Activated CD8-positive, alpha-beta memory T cell treated with anti-CD3 and anti-CD28 coated beads, Interleukin-2, amount 50 U/mL, for 4 hours (primary cell): ENCODE results near the gene TMTC1.
"Not testable (repeated sequence)": the region's sequence is repeated elsewhere in the genome, so short reads cannot be mapped to it uniquely, and the experiment has no call there.

Source experiments
- DNase-seq: peaks from one replicate; pipeline ENCODE4 v3.0.0-alpha.2; 2020

The TMTC1 gene

DNA sequence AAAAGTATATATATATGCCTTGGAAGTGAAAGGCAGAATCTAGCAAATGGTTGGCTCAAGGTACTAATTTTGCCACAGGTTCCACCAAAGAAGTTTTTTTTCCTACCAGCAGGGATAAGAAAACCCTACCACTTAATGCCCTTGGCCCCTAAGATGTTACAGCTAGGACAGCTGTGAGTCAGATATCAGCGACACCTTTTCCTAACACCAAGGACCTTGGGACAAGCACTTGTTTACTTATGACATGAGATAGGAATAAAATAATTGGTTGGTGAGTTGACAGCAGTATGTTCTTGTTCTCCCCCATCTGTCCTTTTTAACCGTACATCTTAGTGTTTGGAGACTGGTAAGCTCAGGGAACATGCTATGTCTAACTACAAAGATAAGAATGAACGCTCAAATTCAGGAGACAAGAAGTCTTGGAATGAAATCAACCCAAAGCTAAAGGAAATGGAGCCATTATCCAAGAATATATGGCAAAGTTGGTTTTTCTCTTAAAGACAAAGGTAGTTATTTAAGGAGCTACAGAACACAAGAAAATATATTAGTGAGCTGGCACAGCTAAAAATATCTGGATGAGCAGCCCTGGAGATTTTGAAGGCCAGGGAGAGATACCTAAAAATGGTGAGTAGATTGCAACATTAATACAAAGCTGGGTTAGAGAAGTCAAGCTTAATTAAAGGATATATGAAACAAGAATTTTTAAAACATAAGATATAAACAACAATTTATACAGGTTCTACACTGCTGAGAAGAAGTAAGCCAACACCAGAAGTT, 126.8 kb downstream of the TMTC1 start:
- DNase-seq: no peak

- DNase-seq: no peak
Observed at GRCh38 chr12:29655861-29656260, 127.9 kb downstream of the TMTC1 start.

- DNase-seq: no peak
Observed at GRCh38 chr12:29653286-29653685, 130.5 kb downstream of the TMTC1 start.

DNA sequence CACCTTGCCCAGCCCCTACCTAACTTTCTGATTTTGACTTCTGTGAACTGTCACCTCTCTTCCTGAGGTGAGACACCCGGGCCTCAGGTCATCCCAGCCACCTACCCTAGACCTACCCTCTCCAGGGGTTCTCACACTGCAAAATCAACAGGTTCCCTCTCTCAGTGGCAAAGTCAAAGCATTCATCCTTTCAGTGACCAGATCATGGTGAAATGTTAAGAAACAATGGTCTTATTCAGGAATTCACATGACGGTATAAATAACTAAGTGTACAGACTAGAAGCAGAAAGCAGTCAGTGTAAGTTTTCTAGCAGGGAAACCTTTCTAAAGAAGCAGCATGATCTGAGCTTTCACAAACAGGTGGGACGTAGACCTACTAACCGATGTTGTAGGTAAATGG, 133.4 kb downstream of the TMTC1 start:
- no peak for DNase-seq

GRCh38 chr12:29649722-29650121, 134.0 kb downstream of the TMTC1 start:
- DNase-seq: no peak

DNA sequence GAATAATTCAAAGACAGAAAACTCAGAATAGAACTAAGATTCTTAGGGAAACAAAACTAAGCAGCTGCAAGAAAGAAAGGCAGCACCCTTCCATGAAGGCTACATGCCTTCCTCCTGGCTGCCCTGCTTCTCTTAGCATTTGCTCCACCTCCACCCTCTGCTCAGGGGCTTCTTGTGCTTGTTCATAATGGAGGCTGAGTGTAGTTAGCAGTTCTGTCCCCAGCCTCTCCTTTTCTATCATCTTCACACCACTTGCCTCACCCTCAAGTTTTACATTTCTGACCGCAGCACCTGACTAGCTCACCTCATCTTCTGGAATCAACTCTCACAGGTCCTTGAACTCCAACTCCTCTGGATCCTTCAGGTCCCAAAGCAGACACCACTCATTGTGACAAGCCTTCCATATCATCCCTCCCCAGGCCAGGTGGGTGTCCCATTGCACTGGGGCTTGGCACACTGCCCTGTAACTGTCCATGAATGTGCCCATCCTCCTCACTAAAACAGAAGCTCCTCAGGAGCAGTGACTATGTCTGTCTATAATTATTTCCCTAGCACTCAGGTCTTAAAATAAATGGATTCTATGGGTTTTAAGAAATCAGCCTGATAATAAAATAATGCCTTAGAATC, 139.1 kb downstream of the TMTC1 start:
- no peak for DNase-seq

DNA sequence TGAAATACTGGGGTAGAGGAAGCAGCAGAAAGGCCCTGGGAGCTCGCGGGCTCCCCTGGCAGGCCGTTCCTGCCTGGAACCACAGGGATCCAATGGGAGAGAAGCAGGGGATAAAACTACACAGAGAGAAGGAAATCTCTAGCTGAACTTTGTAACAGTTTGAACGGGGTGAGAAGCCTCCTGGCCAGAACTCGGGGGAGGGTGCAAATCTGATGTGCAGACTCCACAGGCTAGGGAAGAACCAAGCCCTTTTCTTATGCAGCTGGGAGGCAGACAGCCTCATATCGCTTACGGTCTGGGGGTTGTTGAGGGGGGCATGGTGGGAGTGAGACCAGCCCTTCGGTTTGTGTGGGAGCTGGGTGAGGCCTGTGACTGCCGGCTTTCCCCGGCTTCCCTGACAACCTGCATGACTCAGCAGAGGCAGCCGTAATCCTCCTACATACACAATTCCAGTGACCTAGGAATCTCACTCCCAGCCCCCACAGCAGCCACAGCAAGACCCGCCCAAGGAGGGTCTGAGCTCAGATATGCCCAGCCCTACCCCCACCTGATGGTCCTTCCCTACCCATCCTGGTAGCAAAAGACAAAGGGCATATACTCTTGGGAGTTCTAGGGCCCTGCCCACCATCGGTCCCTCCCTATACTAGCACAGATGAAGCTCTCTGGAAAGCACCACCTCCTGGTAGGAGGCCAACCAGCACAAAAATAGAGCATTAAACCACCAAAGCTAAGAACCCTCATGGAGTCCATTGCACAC, 143.0 kb downstream of the TMTC1 start:
- DNase-seq: no peak

DNA sequence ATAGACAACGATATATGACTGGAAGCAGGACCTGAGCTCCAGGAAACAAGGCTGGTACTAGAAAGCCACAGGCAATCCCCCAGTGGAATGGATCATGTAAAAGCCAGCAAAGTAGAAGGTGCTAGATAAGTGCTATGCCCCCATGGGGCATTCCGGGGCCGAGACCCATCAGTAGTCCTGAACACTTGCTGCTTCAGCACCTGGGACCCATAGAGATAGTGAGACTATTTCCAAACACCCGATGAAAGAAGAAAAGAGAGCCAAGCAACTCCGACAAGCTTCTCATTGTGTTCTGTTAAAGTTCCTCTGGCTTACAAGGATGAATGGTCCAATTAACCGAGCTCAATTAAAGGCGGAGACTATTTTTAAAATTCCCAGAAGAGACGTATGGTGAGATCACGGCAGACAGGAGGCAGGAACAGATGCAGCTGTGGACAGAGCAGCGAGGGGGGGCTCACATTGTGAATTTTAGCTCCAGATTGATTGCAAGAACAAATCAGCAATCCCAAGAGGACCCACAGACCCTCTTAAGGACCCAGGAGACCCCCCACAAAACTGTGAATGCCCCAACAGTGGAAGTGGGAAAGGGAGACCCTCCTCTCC, 143.7 kb downstream of the TMTC1 start:
- DNase-seq: no peak

DNA sequence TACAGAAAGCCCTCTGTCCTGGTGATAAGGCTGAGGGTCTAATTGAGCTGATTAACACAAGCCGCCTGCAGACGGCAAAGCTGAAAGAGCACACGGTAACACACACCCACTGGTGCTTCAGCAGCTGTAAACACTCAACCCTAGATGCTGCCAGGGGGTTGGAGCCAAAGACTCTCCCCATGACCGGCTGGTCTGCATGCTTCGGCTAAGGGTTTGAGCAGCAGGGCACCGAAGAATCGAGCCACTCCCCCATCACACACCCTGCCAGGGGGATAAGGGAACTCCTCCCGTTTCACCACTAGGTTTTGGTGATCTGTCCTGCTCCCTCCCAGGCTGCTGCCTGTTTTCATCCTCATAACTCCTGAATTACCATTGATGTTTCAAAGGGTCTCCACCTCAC, 145.2 kb downstream of the TMTC1 start:
- no peak for DNase-seq

GRCh38 chr12:29634057-29634456, 149.7 kb downstream of the TMTC1 start:
- no peak for DNase-seq

DNA sequence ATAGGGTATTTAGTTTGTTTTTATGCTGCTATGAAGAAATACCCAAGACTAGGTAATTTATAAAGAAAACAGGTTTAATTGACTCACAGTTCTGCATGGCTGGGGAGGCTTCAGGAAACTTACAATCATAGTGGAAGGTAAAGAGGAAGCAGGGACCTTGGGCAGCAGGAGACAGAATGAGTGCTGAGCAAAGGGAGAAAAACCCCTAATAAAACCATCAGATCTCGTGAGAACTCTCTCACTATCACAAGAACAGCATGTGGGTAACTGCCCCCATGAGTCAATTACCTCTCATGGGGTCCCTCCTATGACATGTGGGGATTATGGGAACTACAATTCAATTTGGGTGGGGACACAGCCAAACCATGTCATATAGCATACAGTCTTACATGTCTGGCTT, 153.6 kb downstream of the TMTC1 start:
- not testable (repeated sequence) for DNase-seq

DNA sequence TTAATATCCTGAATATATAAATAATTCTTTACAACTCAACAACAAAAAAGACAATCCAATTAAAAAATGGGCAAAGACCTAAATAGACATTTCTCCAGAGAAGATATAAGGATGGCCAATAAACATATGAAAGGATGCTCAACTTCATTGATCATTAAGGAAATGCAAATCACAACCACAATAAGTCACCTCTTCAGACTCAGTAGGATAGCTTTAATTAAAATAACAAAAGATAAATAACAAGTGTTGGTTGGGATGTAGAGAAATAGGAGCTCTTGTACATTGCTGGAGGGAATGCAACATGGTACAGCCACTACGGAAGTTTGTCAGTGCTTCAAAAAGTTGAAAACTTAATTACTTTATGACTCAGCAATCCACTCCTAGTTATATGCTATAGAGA, 156.5 kb downstream of the TMTC1 start:
- DNase-seq: no peak

DNA sequence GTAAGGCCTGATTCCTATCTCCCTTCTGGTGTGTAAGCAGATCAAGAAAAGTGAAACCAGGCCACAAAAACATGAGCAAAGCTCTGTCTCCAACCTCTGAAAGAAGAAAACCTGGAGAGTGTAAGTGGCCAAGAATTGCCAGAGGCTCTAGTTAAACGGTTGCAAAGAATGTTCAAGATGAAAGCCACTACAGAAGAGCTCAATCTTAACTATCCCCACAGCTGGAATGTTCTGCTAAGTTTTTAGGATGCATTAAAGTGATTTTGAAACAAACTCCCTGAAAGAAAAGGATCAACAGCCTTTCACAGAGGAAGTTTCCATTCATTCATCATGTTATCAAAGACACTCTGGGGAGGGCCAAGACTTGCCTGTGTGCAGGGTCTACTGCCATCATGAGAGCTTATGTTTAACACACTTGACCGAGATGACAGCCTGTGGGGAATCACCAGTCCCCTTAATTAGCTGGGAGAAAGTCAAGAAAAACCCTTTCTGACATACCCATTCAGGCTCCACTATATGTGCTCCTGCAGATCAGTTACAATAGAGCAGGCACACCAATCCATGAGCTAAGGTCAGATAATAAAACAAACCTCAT, 158.3 kb downstream of the TMTC1 start:
- DNase-seq: no peak

DNA sequence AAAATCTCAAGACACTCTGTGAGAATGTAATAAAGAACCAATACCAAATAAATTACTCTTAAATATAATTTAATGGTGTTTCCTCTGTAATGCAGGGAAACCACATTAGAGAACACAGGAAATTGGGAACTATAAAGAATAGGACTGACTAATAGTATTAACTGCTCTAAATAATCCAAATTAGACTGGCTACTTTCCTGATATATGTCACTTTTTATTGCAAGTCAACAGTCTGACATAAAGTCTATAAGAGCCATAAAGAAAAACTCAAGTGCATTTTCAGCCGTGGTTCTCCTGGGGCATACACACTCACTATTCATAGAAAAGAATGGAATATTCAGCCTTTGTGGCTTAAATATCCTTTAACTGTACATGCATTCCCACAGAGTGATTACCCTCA, 161.5 kb downstream of the TMTC1 start:
- no peak for DNase-seq

DNA sequence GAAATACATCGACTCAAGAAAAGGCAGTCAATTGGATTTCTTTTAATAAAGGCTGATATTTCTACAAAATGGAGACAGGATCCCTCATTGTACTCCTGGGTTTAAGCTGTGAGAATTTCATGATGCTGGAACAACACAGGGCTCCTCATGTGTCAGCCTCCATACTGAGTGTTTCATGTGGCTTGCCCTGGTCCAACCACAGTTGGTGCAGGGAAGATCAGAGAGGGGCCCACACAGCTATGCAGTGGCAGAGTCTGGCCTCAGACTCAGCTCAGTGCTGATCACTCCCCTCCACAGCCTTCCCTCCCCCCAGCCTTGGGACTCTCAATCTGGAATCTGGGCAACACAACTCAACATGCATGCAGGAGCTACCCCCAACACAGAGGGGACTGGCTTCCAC, 163.7 kb downstream of the TMTC1 start:
- DNase-seq: no peak

DNA sequence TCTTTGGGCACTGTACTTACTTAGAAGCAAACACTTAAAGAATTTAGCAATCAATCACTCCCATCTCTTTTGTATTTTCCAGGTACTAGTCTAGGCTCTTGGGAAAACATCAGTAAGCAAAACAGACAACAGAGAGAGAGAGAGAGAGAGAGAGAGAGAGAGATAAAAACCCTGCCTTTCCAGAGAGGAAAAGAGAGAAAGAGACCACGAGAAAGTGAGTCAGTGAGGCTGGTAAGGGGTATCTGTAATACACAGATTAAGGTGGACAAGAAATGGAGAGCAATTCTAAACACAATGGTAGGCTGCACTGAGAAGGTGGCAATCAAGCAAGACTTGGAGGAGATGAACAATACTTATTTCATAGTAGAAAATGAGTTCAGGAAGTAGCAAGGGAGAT, 166.3 kb downstream of the TMTC1 start:
- DNase-seq: no peak

GRCh38 chr12:29616664-29617406, 166.9 kb downstream of the TMTC1 start:
- DNase-seq: no peak

DNA sequence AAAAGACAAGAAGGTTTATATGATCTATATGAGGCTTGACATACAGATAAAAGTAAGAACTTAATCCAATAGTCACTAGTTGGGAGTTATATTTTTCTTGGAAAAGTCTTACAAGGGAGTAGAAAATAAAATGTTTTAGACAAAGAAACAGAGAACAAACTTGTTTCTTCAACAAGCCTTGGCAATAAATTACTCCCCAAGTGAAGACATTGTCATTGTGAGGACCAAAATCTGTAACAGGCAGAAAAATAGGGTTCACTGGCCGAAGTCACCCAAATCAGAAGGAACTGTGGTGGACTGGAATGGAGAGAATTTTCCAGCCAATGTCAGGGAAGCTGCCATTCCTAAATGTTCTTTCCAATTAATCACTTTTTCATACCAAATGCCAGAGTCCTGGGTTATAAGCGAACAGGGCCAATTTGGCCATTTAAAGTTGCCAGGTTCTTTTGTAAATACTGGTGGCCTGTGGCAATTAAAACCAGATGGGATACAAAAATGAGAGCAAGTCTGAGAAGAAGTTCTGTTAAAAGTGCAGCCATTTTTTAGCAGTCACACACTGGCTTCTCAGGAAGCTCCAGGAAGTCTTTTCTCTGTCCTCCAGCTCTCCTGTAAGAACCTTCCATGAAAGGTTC, 168.9 kb downstream of the TMTC1 start:
- no peak for DNase-seq

DNA sequence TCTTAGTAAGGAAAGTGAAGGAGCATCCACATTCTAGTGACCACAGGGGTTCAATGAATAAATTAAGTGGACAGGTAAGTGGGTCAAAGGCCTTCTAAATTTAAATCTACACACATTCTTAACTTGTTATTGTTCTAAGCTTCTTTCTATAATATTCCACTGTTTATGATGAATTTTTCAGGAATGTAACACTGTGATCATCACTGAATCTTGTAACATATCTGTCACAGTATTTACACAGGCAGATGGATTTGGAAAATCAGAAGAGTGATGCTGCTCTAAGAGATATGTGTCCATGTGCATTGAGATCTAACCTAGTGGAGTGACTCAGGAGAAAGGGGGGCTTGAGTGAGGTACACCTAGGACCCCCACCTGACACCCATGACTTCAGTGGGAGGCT, 170.8 kb downstream of the TMTC1 start:
- no peak for DNase-seq

DNA sequence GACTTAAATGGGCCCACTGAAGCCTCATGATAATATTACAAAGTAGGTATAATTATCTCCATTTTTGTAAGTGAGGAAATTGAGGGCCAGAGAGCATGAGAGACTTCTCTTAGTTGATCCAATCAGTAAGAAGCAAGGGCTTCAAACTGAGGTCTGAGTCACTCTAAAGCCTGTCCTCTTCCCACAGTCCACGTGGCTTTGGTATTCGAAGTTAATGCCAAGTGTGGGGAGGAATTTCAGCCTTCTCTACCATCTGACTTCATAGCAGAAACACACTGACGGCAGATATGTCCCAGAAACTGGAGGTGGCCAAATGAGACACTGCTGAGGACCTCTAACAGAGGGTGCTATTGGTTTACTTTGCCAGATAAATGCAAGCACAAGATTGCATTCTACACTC, 171.8 kb downstream of the TMTC1 start:
- DNase-seq: no peak

- DNase-seq: no peak
Observed at GRCh38 chr12:29610473-29611170, 173.1 kb downstream of the TMTC1 start.
